ENCODE measurements around the gene BCL2L11.

- TF ChIP-seq CTCF (IDR thresholded peaks at IDR 0.05) = no peak
- no peak for TF ChIP-seq POLR2A (IDR thresholded peaks at IDR 0.05)
Observed at GRCh38 chr2:111194835-111195621, 74.3 kb downstream of the BCL2L11 start.

Data from heart left ventricle (tissue), 13 donors.